Measurements from ENCODE around the gene CASK.
A peak's percentile ranks its signal among the peaks of the same experiment; 100 is the strongest.
"Not testable (repeated sequence)": the region's sequence is repeated elsewhere in the genome, so short reads cannot be mapped to it uniquely, and the experiment has no call there.

The CASK gene

GRCh38 chrX:41608244-41608643 is 315.1 kb downstream of the CASK start:
- no peak for FAIRE-seq

DNA sequence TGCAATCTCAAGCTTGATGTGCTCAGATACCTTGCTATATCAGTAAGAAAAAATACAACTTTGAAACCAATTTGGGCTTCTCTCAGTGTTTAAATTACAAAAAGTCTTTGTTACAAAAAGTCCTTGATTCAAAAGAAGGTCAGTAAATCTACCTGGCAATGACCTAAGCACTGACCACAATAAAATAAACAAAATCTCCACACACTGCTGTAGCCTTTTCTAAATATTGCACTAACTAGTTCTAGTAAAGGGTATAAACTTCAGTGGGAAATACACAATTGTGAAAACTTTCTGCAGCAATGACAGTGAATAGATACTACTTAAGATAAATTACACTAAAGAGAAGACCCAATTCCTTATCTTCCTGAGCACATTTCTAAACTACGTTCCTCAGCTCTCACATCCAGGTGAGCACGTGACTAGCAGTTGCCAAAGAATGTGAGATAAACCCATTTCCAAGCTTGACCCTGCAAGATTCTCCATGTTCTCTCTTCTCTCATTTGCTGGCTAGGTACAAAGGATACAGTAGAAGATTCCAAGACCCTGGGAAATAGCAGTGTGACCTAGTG is 316.0 kb downstream of the CASK start:
- FAIRE-seq: no peak

DNA sequence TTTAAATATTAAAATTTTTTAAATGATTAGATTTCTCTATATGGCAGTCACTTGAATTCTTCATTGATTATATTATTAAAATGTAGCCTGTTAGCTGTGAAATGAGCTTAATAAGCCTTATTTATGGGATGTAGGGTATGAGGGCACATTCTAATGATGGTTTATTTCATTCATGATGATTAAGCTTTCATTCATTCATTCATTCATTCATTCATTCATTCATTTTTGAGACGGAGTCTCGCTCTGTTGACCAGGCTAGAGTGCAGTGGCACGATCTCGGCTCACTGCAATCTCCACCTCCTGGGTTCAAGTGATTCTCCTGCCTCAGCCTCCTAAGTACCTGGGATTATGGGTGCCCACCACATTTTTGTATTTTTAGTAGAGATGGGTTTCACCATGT is 317.3 kb downstream of the CASK start:
- FAIRE-seq: not testable (repeated sequence)

DNA sequence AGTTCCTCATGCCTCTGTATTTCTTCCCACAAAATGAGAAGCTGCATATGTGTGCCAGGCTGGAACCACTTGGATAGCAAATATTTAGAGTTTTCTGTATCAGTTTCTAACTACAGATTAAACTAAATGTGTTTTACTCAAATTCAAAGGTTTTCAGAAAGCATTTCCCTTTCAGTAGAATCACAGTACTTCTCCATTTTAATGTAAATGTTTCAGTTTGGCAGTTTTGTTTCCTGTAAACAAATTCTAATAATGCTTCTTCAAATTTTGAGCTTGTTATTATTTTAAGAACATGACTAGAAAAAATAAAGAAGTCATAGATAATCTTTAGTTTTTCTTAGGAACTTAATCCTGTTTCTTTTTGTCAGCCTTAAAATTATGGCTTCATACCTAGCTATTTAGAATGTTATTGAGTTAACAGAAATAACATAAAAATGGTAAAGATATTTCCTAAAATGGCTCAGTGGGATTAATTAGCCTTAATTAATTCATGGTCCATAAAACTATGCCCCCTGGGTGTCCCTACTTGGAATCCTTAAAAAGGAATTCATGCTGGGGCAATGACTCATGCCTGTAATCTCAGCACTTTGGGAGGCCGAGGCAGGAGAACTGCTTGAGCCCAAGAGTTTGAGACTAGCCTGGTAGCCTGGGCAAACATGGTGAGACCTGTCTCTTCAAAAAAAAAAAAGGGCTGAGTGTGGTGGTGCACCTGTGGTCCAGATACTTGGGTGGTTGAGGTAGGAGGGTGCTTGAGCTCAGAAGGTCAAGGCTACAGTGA is 318.4 kb downstream of the CASK start:
- FAIRE-seq: peak; percentile 80

DNA sequence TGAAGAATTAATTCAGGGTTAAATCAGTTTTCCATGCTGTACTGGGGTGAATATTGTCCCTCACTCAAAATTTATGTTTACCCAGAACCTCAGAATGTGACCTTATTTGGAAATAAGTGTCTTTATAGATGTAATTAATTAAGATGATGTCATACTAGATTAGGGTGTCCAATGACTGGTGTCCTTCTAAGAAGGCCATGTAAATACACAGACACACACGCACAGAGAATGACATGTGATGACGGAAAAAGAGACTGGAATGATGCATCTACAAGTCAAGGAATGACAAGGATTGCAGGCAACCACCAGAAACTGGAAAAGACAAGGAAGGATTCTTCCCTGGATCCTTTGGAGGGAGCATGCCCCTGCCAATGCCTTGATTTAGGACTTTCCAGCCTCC is 319.2 kb downstream of the CASK start:
- no peak for FAIRE-seq

DNA sequence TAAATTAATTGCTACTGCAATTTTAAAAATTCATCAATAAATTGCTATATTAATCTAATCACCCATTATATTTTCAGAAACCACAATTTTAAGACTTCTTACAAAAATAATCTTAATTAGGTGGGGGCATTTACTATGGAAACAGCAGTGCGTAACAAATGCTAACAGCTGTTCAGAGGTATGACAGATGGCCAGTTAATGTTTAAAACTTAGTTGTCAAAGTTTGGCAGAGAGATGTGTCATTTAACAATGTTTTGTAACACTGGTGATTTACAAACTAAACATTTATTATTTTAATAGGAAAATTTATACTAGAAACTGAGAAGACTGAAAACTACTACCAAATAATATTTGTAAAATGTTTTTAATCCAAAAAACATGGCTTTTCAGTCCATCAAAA is 319.8 kb downstream of the CASK start:
- FAIRE-seq: peak; percentile 21

DNA sequence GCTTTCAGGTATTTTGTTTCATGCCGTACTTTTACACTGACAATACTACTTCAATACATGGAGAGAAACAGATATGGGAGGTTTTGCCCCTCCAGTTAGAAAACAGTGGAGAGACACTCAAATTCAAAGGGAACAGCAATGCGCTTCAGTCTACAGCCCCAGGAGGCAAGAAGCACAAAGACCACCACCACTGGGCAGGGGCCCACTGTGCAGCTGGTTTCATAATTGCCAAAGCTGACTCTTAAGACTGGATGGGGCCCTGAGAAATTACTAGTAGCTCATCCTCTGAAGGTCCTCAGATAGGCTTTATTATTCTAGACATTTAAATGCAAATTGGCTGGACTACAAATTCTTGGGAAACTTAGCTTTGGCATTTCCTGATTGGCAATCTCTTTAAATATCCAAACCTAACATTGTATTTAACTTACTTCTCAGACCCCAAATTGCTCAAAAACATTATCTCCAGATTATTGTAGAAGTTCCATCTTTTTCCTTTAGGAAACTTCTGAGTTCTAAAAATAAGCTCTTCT is 320.5 kb downstream of the CASK start:
- FAIRE-seq: no peak

DNA sequence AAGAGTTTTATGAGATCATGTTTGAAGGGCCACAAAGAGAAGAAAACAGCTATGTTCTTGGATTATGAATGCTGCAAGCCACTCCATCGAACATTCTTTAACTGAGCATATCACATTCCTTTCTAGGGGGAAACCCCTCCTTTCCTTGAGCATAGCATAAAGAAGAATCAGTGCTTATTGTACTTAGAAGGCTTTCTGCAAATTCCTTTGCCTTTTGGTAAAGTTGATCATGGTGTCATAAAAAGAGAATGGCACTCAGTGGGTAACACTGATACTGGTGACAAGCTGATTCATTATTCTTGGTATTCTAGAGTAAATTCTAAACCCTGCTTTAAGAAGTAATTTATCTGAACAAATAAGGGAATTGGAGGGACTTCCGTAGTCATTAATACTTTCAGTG is 323.1 kb downstream of the CASK start:
- FAIRE-seq: no peak

GRCh38 chrX:41599507-41599906 is 323.8 kb downstream of the CASK start:
- FAIRE-seq: no peak

- FAIRE-seq: no peak
These were observed 326.8 kb downstream of the CASK start for GRCh38 chrX:41596596-41596995.

GRCh38 chrX:41594634-41595033 is 328.7 kb downstream of the CASK start:
- no peak for FAIRE-seq

GRCh38 chrX:41591906-41592305 is 331.4 kb downstream of the CASK start:
- FAIRE-seq: no peak

GRCh38 chrX:41590641-41591040 is 332.7 kb downstream of the CASK start:
- FAIRE-seq: no peak

- no peak for FAIRE-seq
These were observed 333.6 kb downstream of the CASK start for GRCh38 chrX:41589634-41590270.

DNA sequence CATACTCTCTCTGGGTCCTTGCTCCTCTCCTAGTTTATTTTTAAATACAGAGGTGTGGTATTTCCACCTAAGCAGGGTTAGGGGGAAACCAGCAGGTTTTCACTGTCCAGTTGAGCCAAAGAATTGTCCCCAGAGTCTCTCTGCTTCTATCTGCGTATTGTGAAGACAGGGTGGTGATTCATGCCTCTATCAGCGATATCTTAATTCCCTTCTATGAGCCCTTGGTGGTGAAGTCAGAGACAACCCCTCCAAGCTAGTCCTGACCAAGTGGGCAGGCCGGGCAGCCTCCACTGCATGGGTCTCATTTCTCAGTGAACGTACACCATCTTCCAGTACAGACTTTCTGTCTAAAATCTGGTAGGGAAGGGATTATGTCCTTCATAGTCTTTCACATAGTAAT is 335.1 kb downstream of the CASK start:
- no peak for FAIRE-seq

GRCh38 chrX:41580423-41581064 is 342.8 kb downstream of the CASK start:
- peak; percentile 23 for FAIRE-seq

DNA sequence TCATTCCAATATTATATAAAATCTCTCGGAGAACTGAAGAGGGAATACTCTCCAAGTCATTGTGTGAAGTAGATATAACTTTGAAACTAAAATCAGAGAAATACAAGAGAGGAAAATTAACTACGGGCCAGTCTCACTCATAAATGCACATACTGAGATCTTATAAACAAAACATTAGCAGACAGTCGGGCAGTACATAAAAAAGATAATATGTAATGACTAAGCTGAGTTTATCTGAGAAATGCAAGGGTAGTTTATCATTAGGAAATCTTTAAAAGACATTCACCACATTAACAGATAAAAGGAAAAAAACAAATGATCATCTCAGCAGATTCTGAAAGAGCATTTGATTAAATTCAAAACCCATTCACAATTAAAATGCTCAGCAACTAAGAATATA is 359.5 kb downstream of the CASK start:
- FAIRE-seq: no peak

DNA sequence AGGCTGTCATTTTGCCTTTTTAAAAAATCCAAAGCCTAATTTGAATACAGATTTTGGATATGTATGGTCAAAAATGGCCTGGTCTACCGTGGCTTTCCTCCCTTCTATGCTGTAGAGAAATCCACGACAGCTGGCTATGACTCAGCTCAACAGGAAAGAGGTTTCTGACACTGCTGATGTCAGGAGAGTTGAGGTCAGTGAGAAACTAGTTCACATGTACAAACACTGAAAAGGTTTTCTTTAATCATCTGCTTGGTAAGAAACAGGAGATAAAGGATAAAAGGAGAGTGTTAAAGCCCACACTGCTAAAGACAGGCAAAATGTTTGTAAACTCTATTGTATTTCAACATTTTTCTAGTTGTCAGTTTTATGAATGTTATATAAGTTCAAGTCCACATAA is 362.3 kb downstream of the CASK start:
- no peak for FAIRE-seq

GRCh38 chrX:41559235-41560052 is 363.9 kb downstream of the CASK start:
- peak; percentile 68 for FAIRE-seq

DNA sequence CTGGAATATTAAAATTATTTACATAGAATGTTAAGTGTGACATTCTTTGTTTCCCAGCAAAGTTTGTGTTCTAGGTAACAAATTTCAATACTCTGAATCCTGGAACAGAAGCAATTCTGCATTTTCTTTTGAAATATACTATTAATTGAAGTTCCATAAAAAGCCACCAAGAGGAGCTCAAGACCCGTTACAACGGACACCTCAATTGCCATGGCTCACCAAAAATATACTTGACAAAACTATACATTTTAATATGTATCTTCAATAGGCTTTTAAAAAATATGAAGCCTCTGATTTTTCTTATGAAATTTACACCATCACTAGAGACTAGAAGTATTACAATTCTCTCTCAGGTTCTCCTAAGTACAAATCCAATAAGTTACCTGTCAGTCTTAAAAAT is 364.8 kb downstream of the CASK start:
- FAIRE-seq: peak; percentile 95

- FAIRE-seq: no peak
These were observed 366.4 kb downstream of the CASK start for GRCh38 chrX:41556958-41557357.

DNA sequence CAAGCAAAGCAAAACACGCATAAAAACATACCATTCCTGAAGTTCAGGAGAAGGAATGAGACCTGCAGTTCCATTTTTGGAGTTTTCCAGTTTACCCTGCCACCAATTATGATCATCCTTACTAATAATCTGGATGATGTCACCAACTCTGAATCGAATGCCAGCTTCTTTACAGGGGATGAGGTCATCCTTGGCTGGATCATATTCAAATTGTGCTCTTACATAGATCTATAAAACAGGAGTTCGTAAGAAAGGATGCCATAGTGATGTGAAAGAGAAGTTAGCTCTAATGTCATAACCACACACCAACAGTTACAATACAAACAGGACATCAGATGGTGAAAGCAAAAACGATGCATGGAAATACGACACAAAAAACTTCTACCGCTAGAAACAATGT is 369.7 kb downstream of the CASK start:
- no peak for FAIRE-seq

GRCh38 chrX:41548411-41548810 is 374.9 kb downstream of the CASK start:
- no peak for FAIRE-seq
